Activated naive CD8-positive, alpha-beta T cell treated with anti-CD3 and anti-CD28 coated beads, Interleukin-2, amount 50 U/mL, for 16 hours (primary cell): ENCODE results near the gene MRPL58.

Source experiments
- DNase-seq: peaks from one replicate; pipeline ENCODE4 v3.0.0-alpha.2; 2020; ENCODE audit warnings: low read depth, low spot score

Gene MRPL58

GRCh38 chr17:75046407-75047289 is 34.2 kb downstream of the MRPL58 start, which contains the start of the genes ATP5PD and KCTD2:
Gene ATP5PD, minus strand, starts transcription at chr17:75046969. Its CDS starts 4,319 bp downstream, at chr17:75042650.
Gene KCTD2, plus strand, starts transcription at chr17:75047225. Its CDS starts 26 bp downstream, at chr17:75047251.
- DNase-seq = peak; percentile 91

- no peak for DNase-seq
These were observed 35.1 kb downstream of the MRPL58 start for GRCh38 chr17:75047398-75048098.

- DNase-seq = no peak
These were observed 35.9 kb downstream of the MRPL58 start for GRCh38 chr17:75048249-75048878.

GRCh38 chr17:75049057-75049456 is 36.6 kb downstream of the MRPL58 start:
- DNase-seq = no peak

- DNase-seq = no peak
These were observed 37.2 kb downstream of the MRPL58 start for GRCh38 chr17:75049706-75050105.

GRCh38 chr17:75051941-75052340 is 39.5 kb downstream of the MRPL58 start:
- DNase-seq = no peak

- DNase-seq = no peak
These were observed 47.2 kb downstream of the MRPL58 start for GRCh38 chr17:75059369-75060345.

- DNase-seq = no peak
These were observed 48.1 kb downstream of the MRPL58 start for GRCh38 chr17:75060434-75061054.

GRCh38 chr17:75061055-75061438 is 48.6 kb downstream of the MRPL58 start:
- no peak for DNase-seq

- DNase-seq = no peak
These were observed 49.1 kb downstream of the MRPL58 start for GRCh38 chr17:75061618-75062017.

- DNase-seq = no peak
These were observed 50.7 kb downstream of the MRPL58 start for GRCh38 chr17:75063201-75063600.

GRCh38 chr17:75063626-75064025 is 51.2 kb downstream of the MRPL58 start:
- DNase-seq = no peak

GRCh38 chr17:75064040-75064439 is 51.6 kb downstream of the MRPL58 start:
- DNase-seq = no peak

- no peak for DNase-seq
These were observed 52.0 kb downstream of the MRPL58 start for GRCh38 chr17:75064460-75064859.

GRCh38 chr17:75064867-75065561 is 52.5 kb downstream of the MRPL58 start:
- no peak for DNase-seq

- no peak for DNase-seq
These were observed 53.2 kb downstream of the MRPL58 start for GRCh38 chr17:75065562-75066151.

GRCh38 chr17:75067856-75068255 is 55.4 kb downstream of the MRPL58 start:
- no peak for DNase-seq

- no peak for DNase-seq
These were observed 56.3 kb downstream of the MRPL58 start for GRCh38 chr17:75068750-75069149.

- DNase-seq = no peak
These were observed 57.3 kb downstream of the MRPL58 start for GRCh38 chr17:75069783-75070182.
